ENCODE measurements around the gene PTCSC3. TPM values are rescaled to one million over a fixed set of nuclear protein-coding genes. Genes with fewer than 3 reads are reported as not detected.

PTCSC3 gene
- total and polyA plus RNA-seq, 9 of the 15 experiments (the other 6 are each of a cell fraction or from before 2014, with no cell fraction given) = not detected

GRCh38 chr14:36176524-36176923, at the start of gene PTCSC3 (continued):
- no peak for TF ChIP-seq E2F6 (IDR thresholded peaks at IDR 0.05; ENCODE audit: borderline replicate concordance in 1 of 2, extremely low read depth in 1 of 2, insufficient read depth in 1 of 2, insufficient read length in 1 of 2, low read depth in 1 of 2, low read length in 1 of 2, poor library complexity in 1 of 2, severe bottlenecking in 1 of 2)

- Histone ChIP-seq H3K4me2 (ENCODE audit: insufficient read depth, low read length) (no peak overlapping the region), H3K27me3 (ENCODE audit: control insufficient read depth in 2 of 2, insufficient read depth in 2 of 2, low read length in 2 of 2) (no peaks in the 10 kb centered on the region; a peak in 3 of 5 replicates), H3K4me1 (replicated peaks in 1 of 2; ENCODE audit: control insufficient read depth in 2 of 2, insufficient read depth in 2 of 2, low read length in 2 of 2) (peaks cover 0 to 3% of the 10 kb centered on the region in 2 experiments; a peak in 3 of 5 replicates), H3K4me3 (no peak overlapping the region), H3K36me3 (ENCODE audit: control insufficient read depth, insufficient read depth, low read length) (no peaks in the 10 kb centered on the region), H3K9me1 (ENCODE audit: control insufficient read depth, insufficient read depth, low read length) (no peaks in the 10 kb centered on the region), H2AFZ (ENCODE audit: low read depth, low read length) (no peak overlapping the region), H4K20me1 (replicated peaks; ENCODE audit: control insufficient read depth, insufficient read depth, low read length) (no peaks in the 10 kb centered on the region), H3K9me3 (replicated peaks; ENCODE audit: control insufficient read depth, insufficient read depth, low read depth, low read length) (no peaks in the 10 kb centered on the region), H3K27ac (ENCODE audit: extremely low read depth, low read depth, low read length) (no peak overlapping the region), H3K9ac (ENCODE audit: insufficient read depth in 1 of 2, low read depth in 2 of 2, low read length in 2 of 2) (no peak overlapping the region), H3K79me2 (ENCODE audit: control insufficient read depth, insufficient read depth, low read length) (no peaks in the 10 kb centered on the region)
- ATAC-seq (no peak), FAIRE-seq (no peak), DNase-seq (ENCODE audit: extremely low read depth in 1 of 4, low spot score in 3 of 4) (no peak)
- intact Hi-C loops (cut with micrococcal nuclease) = no loop called here
- no TSS peak for BruUV-seq (replicated peaks)
- POLR2A ChIA-PET = no interaction called here
- in situ Hi-C loops (cut with MboI) = no loop called here
- WGBS (ENCODE audit: insufficient coverage, low coverage, missing lambda C conversion rate) = 0% methylated on average over 1 of the region's 1 CpG
- CTCF ChIA-PET (ENCODE audit: low intra/inter-chr PET ratio) = no interaction called here
- TF ChIP-seq ATF3 (IDR thresholded peaks at IDR 0.05) = no peak
- no peak for TF ChIP-seq ATF3 (CRISPR knock-in tag; conservative IDR thresholded peaks at IDR 0.05)
- TF ChIP-seq U2AF2 (optimal IDR thresholded peaks at IDR 0.05; ENCODE audit: low read depth, low read length) = no peak
- TF ChIP-seq NBN (IDR thresholded peaks at IDR 0.05; ENCODE audit: low read depth) = no peak
- TF ChIP-seq MAZ (CRISPR knock-in tag; conservative IDR thresholded peaks at IDR 0.05 in 1 of 2, IDR thresholded peaks at IDR 0.05 in 1 of 2) = no peak
- no peak for TF ChIP-seq SETDB1 (IDR thresholded peaks at IDR 0.05; ENCODE audit: low read length)
- TF ChIP-seq ZNF12 (CRISPR knock-in tag; IDR thresholded peaks at IDR 0.05) = no peak
- TF ChIP-seq DNMT1 (IDR thresholded peaks at IDR 0.05) = no peak
- no peak for TF ChIP-seq KLF10 (CRISPR knock-in tag; IDR thresholded peaks at IDR 0.05)
- no peak for TF ChIP-seq MXD1 (CRISPR knock-in tag; IDR thresholded peaks at IDR 0.05; ENCODE audit: borderline replicate concordance, poor library complexity, severe bottlenecking)
- no peak for TF ChIP-seq NEUROD1 (IDR thresholded peaks at IDR 0.05; ENCODE audit: borderline replicate concordance, low read depth, low read length, partially characterized antibody)
- TF ChIP-seq ZNF395 (CRISPR knock-in tag; IDR thresholded peaks at IDR 0.05) = no peak
These were observed 49.6 kb upstream of the PTCSC3 start for GRCh38 chr14:36226164-36226563.

Data from K562 (cell line).